Testis (tissue), 5 donors: ENCODE results near the gene ZCCHC2. TPM values are rescaled to one million over a fixed set of nuclear protein-coding genes. Genes with fewer than 3 reads are reported as not detected.

Experiments used
- DNase-seq: peaks from one replicate; pipeline ENCODE4 v3.0.0-alpha.2; 2019
- H3K27ac ChIP-seq, 2 donors: fragments of 200-600 bp; sonication (generic); one replicate each; pipeline ENCODE4 v1.5.1; 2019
- H3K27me3 ChIP-seq: fragments of 200-600 bp; sonication (generic); one replicate; pipeline ENCODE4 v1.5.1; 2019
- H3K36me3 ChIP-seq: fragments of 200-600 bp; sonication (generic); one replicate; pipeline ENCODE4 v1.5.1; 2017; ENCODE audit warnings: low read depth; ENCODE audit errors: missing control alignments
- H3K4me1 ChIP-seq: fragments of 200-600 bp; sonication (generic); one replicate; pipeline ENCODE4 v1.5.1; 2019
- H3K4me3 ChIP-seq, 2 donors: fragments of 200-600 bp; sonication (generic); one replicate each; pipeline ENCODE4 v1.5.1; 2017 to 2019
- H3K9me3 ChIP-seq: fragments of 200-600 bp; sonication (generic); one replicate; pipeline ENCODE4 v1.5.1; 2017
- POLR2A ChIP-seq: fragments of 450-650 bp; IDR thresholded peaks from one replicate; pipeline ENCODE4 v1.6.1; 2017; ENCODE audit warnings: antibody characterized with exemption, mild to moderate bottlenecking, moderate library complexity
- WGBS, 2 donors: methylation state at CpG; one replicate each; pipeline ENCODE4 v1.1.5; 2018; 5-methylcytosine and 5-hydroxymethylcytosine counted together
- intact Hi-C: fragments of 100-400 bp; cut with DNase I; formaldehyde crosslinking; loops from one replicate; pipeline ENCODE4 v1.15.1; 2023; ENCODE audit warnings: low total_unique reads
- long read RNA-seq, 2 donors: transcript quantifications; one replicate each; lab custom pipeline, GENCODE V29; 2026
- polyA plus RNA-seq: library from polyadenylated mRNA; stranded (reverse); fragments of 350-450 nt; fragmentation: Illumina TruSeq; extraction: RNeasy Lipid Tissue Mini Kit (QIAGEN cat#74804); gene quantifications from one replicate; pipeline ENCODE4 v1.2.3, GENCODE V29; 2014; ENCODE audit warnings: low read depth, low replicate concordance; ENCODE audit not compliant: insufficient read depth
- total RNA-seq, 2 donors: library from RNA; depleted of rRNA; stranded (reverse); fragments of >200 nt; gene quantifications; one replicate each; pipeline ENCODE4 v1.2.3, GENCODE V29; 2016
- TF ChIP-seq, protein P1 (sequence below), 3 experiments: fragments of 450-650 bp in 2 of 3; fragments of 200-600 bp in 1 of 3; sonication (generic) in 1 of 3; IDR thresholded peaks; one replicate each; pipeline ENCODE4 v1.5.1; 2016 to 2019; ENCODE audit warnings: antibody characterized with exemption in 3 of 3, mild to moderate bottlenecking in 2 of 3, moderate library complexity in 1 of 3

ZCCHC2 gene
- 10 to 100 TPM; 46.2 to 56.9 TPM for total RNA-seq
- polyA plus RNA-seq, result 51.6 TPM
- long read RNA-seq, donor 1, partial matches to known transcripts, result 0 of 2 reads
- long read RNA-seq, donor 1, other reads (novel, unspliced or antisense), result 0 of 2 reads
- long read RNA-seq, donor 2, partial matches to known transcripts, result 15 of 16 reads
- long read RNA-seq, donor 2, other reads (novel, unspliced or antisense), result 0 of 16 reads

DNA sequence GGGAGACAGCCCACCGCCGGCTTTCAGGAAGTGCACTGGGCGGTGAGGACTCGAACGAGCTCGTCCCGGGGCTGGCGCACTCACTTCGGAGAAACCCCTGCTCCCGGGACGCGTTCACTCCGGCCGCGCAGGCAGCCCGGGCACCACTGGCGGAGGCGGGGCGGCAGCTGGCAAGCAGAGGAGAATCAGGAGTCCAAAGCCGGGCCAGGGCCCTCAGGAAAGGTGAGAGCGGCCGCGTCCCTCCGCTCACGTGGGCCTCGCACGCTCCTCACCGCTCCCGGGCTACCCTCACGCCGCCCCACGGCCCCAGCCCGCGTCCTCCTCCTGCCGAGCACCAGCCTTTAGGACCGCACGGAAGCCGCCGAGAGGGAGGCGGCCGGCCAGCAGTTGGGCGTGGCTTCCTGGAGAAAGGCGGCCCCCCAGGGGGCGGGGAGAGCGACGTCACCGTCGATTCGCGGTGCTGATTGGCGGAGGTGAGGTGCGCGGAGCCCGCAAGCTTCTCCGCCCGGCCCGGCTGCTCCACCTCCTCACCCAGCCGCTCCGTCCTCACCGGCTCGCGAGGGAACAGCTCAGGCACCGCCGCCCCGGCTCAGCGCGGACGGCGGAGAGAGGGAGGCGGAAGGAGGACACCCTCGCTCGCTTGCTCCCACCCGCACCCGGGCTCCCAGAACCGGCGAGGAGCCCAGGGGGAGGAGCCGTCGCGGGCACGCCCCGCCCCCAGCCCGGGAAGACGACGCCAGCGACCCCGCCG, at the start of gene ZCCHC2:
TSS of gene ZCCHC2 (plus strand) at position 522 of the 751 bp plus-strand sequence. CDS start 400 bp downstream, outside the sequence.
- H3K4me3 ChIP-seq, result peak within 1 kb of the TSS; percentile 74 to 96
- H3K27me3 ChIP-seq, result no peaks in the 10 kb centered on the region
- 1% methylated on average over 22 of the region's 87 CpGs; no CpG with 5 or more reads in 1 of the 2 donors for WGBS, 2 donors
- peak within 1 kb of the TSS; percentile 96 to 97 for H3K27ac ChIP-seq
- no peaks in the 10 kb centered on the region for H3K9me3 ChIP-seq
- intact Hi-C loops, result no loop called here
- DNase-seq, result peak; percentile 98
- TF ChIP-seq, protein P1, sequence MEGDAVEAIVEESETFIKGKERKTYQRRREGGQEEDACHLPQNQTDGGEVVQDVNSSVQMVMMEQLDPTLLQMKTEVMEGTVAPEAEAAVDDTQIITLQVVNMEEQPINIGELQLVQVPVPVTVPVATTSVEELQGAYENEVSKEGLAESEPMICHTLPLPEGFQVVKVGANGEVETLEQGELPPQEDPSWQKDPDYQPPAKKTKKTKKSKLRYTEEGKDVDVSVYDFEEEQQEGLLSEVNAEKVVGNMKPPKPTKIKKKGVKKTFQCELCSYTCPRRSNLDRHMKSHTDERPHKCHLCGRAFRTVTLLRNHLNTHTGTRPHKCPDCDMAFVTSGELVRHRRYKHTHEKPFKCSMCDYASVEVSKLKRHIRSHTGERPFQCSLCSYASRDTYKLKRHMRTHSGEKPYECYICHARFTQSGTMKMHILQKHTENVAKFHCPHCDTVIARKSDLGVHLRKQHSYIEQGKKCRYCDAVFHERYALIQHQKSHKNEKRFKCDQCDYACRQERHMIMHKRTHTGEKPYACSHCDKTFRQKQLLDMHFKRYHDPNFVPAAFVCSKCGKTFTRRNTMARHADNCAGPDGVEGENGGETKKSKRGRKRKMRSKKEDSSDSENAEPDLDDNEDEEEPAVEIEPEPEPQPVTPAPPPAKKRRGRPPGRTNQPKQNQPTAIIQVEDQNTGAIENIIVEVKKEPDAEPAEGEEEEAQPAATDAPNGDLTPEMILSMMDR (IDR thresholded peaks at IDR 0.05), result no peak
- peak; percentile 62 for TF ChIP-seq POLR2A
- H3K36me3 ChIP-seq, result no peaks in the 10 kb centered on the region
- peaks cover 14% of the 10 kb centered on the region for H3K4me1 ChIP-seq

DNA sequence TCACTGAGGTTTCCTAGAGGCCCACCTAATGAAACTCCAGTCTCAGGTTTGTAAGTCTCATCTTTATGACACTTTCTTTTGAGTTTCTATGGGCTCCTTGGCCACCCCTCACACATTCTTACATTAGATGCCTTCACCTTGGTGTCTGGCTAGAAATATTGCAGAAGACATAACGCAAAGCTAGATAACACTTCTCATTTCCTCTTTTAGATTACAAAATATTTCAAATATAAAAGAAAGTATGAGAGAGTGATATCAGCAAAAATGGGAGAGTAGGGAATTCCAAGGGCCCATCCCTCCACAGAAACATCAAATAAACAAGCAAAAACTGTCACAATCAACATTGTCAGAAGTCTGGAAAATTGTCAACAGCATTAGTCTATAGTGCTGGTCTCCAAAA, 43.3 kb upstream of the ZCCHC2 start:
- no peaks in the 10 kb centered on the region for H3K36me3 ChIP-seq
- intact Hi-C loops, result no loop called here
- H3K4me1 ChIP-seq, result no peaks in the 10 kb centered on the region
- 79 to 85% methylated on average over 1 of the region's 1 CpG for WGBS, 2 donors
- no peaks in the 10 kb centered on the region for H3K27me3 ChIP-seq
- TF ChIP-seq POLR2A, result no peak
- TF ChIP-seq, protein P1 (IDR thresholded peaks at IDR 0.05), result no peak
- no peak overlapping the region for H3K27ac ChIP-seq
- no peak overlapping the region for H3K4me3 ChIP-seq
- DNase-seq, result no peak
- no peaks in the 10 kb centered on the region for H3K9me3 ChIP-seq

DNA sequence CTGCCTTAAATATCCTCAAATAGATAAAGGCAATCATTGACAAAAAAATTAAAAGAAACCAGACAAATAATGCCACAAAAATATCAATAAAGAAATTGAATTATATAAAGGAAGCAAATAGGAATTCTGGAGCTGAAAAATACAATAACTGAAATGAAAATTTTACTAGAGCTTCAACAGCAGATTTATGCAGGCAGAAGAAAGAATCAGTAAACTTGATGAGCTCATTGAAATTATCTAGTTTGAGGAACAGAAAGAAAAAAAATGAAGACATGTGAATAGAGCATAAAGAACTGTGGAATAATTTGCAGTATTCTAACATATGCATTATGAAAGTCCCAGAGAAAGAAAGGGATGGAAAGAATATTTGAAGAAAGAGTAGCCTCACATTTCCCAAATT, 41.9 kb upstream of the ZCCHC2 start:
- intact Hi-C loops, result no loop called here
- Histone ChIP-seq H3K4me3 (no peak overlapping the region), H3K27ac (no peak overlapping the region), H3K9me3 (no peaks in the 10 kb centered on the region), H3K27me3 (no peaks in the 10 kb centered on the region), H3K4me1 (no peaks in the 10 kb centered on the region), H3K36me3 (no peaks in the 10 kb centered on the region)
- DNase-seq, result no peak
- no peak for TF ChIP-seq POLR2A
- TF ChIP-seq, protein P1 (IDR thresholded peaks at IDR 0.05), result no peak

DNA sequence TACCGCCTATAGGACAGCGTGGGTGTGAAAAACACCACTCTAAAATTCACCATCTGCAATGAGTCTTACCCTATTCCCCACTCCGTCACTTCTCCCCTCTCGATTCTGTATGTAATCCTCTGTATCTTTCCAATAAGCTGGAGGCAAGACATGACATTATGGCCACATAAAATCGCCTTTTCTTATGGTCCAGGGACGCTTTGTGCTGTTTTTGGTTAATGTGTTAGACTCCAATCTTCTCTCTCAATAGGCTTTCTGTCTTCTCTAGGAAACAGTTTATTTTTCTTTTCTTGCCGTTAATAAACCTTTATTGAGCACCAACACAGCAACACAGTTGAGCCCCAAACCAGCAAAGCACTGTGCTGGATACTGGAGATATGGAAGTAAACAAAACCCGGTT, 37.9 kb upstream of the ZCCHC2 start:
- H3K4me3 ChIP-seq, result no peak overlapping the region
- intact Hi-C loops, result no loop called here
- H3K36me3 ChIP-seq, result no peaks in the 10 kb centered on the region
- no peak overlapping the region for H3K27ac ChIP-seq
- H3K27me3 ChIP-seq, result no peaks in the 10 kb centered on the region
- WGBS, 2 donors, result 72 to 80% methylated on average over 8 of the region's 8 CpGs
- no peaks in the 10 kb centered on the region for H3K9me3 ChIP-seq
- no peaks in the 10 kb centered on the region for H3K4me1 ChIP-seq
- no peak for DNase-seq
- TF ChIP-seq, protein P1 (IDR thresholded peaks at IDR 0.05), result no peak
- no peak for TF ChIP-seq POLR2A
